H1 (cell line): ENCODE measurements around the gene F11. TPM values are rescaled to one million over a fixed set of nuclear protein-coding genes. Genes with fewer than 3 reads are reported as not detected.

Source experiments
- CTCF ChIA-PET: fragments of 300-600 bp; sonication (Branson Sonifier 250); formaldehyde crosslinking; loops from one replicate; lab custom pipeline; 2021; ENCODE audit not compliant: partially characterized antibody; lab: Charles Lee
- POLR2A ChIA-PET: fragments of 300-600 bp; sonication (Branson Sonifier 250); formaldehyde crosslinking; loops from one replicate; lab custom pipeline; 2021; ENCODE audit warnings: inconsistent platforms; ENCODE audit not compliant: partially characterized antibody; lab: Charles Lee
- DNase-seq, 2 experiments: peaks; one replicate each; pipeline versions ENCODE4 v3.0.0 to v3.0.0-alpha.2; 2010 to 2022; ENCODE audit warnings: low spot score in 2 of 2, low read depth in 1 of 2, mixed read lengths in 1 of 2
- FAIRE-seq: peaks from 2 replicates; lab custom pipeline; 2011; peaks lifted over from hg19 to GRCh38; lab: Jason Lieb, UNC
- H2AFZ ChIP-seq: 2 replicates; pipeline ENCODE4 v1.8.1; 2012; ENCODE audit warnings: low read length, inconsistent platforms
- H2AK5ac ChIP-seq: 2 replicates; pipeline ENCODE4 v1.6.1; 2013; ENCODE audit warnings: low read depth, low read length
- H2BK120ac ChIP-seq: replicated peaks from 2 replicates; pipeline ENCODE3; 2013; ENCODE audit warnings: low read depth, low read length, inconsistent platforms
- H2BK12ac ChIP-seq: 2 replicates; pipeline ENCODE4 v1.6.1; 2013; ENCODE audit warnings: low read depth, low read length
- H2BK15ac ChIP-seq: 2 replicates; pipeline ENCODE4 v1.6.1; 2013; ENCODE audit warnings: low read length
- H2BK20ac ChIP-seq: 2 replicates; pipeline ENCODE4 v1.6.1; 2013; ENCODE audit warnings: low read length
- H2BK5ac ChIP-seq: 2 replicates; pipeline ENCODE4 v1.6.1; 2013; ENCODE audit warnings: low read depth, low read length
- H3K14ac ChIP-seq: 2 replicates; pipeline ENCODE4 v1.6.1; 2013; ENCODE audit warnings: inconsistent platforms; ENCODE audit not compliant: insufficient read length
- H3K18ac ChIP-seq: 2 replicates; pipeline ENCODE4 v1.6.1; 2013; ENCODE audit warnings: low read length; ENCODE audit errors: extremely low read depth
- H3K23ac ChIP-seq: 2 replicates; pipeline ENCODE4 v1.6.1; 2013; ENCODE audit warnings: inconsistent platforms; ENCODE audit not compliant: insufficient read length
- H3K23me2 ChIP-seq: 2 replicates; pipeline ENCODE4 v1.6.1; 2013; ENCODE audit warnings: low read depth, low read length
- H3K27ac ChIP-seq: 2 replicates; pipeline ENCODE4 v1.6.1; 2011; ENCODE audit warnings: low read depth, low read length, inconsistent platforms
- H3K27me3 ChIP-seq, 4 experiments: replicated peaks in 1 of 4; 1 replicate in 1 of 4; 2 replicates in 3 of 4; pipeline versions ENCODE4 v1.6.1 to v1.8.1; 2011 to 2013; ENCODE audit warnings: low read length in 3 of 4, mild to moderate bottlenecking in 3 of 4, inconsistent platforms in 2 of 4, mixed read lengths in 2 of 4, moderate library complexity in 1 of 4; ENCODE audit not compliant: control insufficient read depth in 3 of 4, insufficient read depth in 3 of 4; ENCODE audit errors: extremely low read depth in 1 of 4
- H3K36me3 ChIP-seq, 4 experiments: 2 replicates each; pipeline versions ENCODE4 v1.6.1 to v1.8.1; 2011 to 2013; ENCODE audit warnings: mild to moderate bottlenecking in 4 of 4, low read length in 3 of 4, moderate library complexity in 2 of 4, control low read depth in 1 of 4, inconsistent platforms in 1 of 4; ENCODE audit not compliant: insufficient read depth in 4 of 4, control insufficient read depth in 2 of 4
- H3K4ac ChIP-seq: replicated peaks from 2 replicates; pipeline ENCODE3; 2013; ENCODE audit warnings: low read length, low read depth, mixed read lengths, inconsistent platforms; ENCODE audit not compliant: insufficient read length
- H3K4me1 ChIP-seq, 4 experiments: replicated peaks in 1 of 4; 1 replicate in 1 of 4; 2 replicates in 3 of 4; pipeline versions ENCODE4 v1.6.1 to v1.8.1; 2011 to 2013; ENCODE audit warnings: low read length in 3 of 4, inconsistent platforms in 2 of 4, mixed read lengths in 1 of 4; ENCODE audit not compliant: insufficient read depth in 4 of 4, control insufficient read depth in 3 of 4
- H3K4me2 ChIP-seq, 2 experiments: 2 replicates each; pipeline versions ENCODE4 v1.6.1 to v1.8.1; 2011 to 2013; ENCODE audit warnings: low read depth in 2 of 2, low read length in 2 of 2, control low read depth in 1 of 2, inconsistent platforms in 1 of 2, mild to moderate bottlenecking in 1 of 2; ENCODE audit not compliant: insufficient read depth in 1 of 2
- H3K4me3 ChIP-seq, 4 experiments: fragments of 200-600, 300-600 bp in 1 of 4; sonication (generic), shearing (Covaris generic), sonication (Bioruptor Twin) in 1 of 4; 2 replicates each; pipeline versions ENCODE4 v1.5.1 to v1.8.1; 2011 to 2016; ENCODE audit warnings: low read length in 4 of 4, low read depth in 3 of 4, control low read depth in 2 of 4, inconsistent platforms in 2 of 4, mild to moderate bottlenecking in 2 of 4, mixed read lengths in 1 of 4, moderate library complexity in 1 of 4; ENCODE audit not compliant: insufficient read depth in 2 of 4; ENCODE audit errors: extremely low read depth in 1 of 4
- H3K56ac ChIP-seq: replicated peaks from 2 replicates; pipeline ENCODE3; 2013; ENCODE audit warnings: low read depth, mild to moderate bottlenecking, mixed read lengths, low read length, inconsistent platforms; ENCODE audit not compliant: insufficient read length
- H3K79me1 ChIP-seq: 2 replicates; pipeline ENCODE4 v1.6.1; 2013; ENCODE audit warnings: low read depth, low read length, control low read depth
- H3K79me2 ChIP-seq, 2 experiments: 2 replicates each; pipeline versions ENCODE4 v1.6.1 to v1.8.1; 2012 to 2013; ENCODE audit warnings: low read length in 2 of 2, mild to moderate bottlenecking in 2 of 2, inconsistent platforms in 1 of 2; ENCODE audit not compliant: insufficient read depth in 2 of 2, control insufficient read depth in 1 of 2
- H3K9ac ChIP-seq, 4 experiments: replicated peaks in 1 of 4; 1 replicate in 1 of 4; 2 replicates in 3 of 4; pipeline versions ENCODE4 v1.6.1 to v1.8.1; 2011 to 2013; ENCODE audit warnings: low read depth in 3 of 4, low read length in 3 of 4, control low read depth in 2 of 4, mild to moderate bottlenecking in 2 of 4, moderate library complexity in 2 of 4, inconsistent platforms in 1 of 4; ENCODE audit errors: extremely low read depth in 1 of 4
- H3K9me3 ChIP-seq, 2 experiments: 2 replicates each; pipeline versions ENCODE4 v1.6.1 to v1.8.1; 2012 to 2013; ENCODE audit warnings: mild to moderate bottlenecking in 2 of 2, moderate library complexity in 2 of 2, control low read depth in 1 of 2, inconsistent platforms in 1 of 2, low read depth in 1 of 2, low read length in 1 of 2, mixed read lengths in 1 of 2; ENCODE audit not compliant: insufficient read depth in 2 of 2
- H4K20me1 ChIP-seq, 2 experiments: replicated peaks in 1 of 2; 2 replicates each; pipeline versions ENCODE3 to v1.8.1; 2011 to 2013; ENCODE audit warnings: inconsistent platforms in 2 of 2, low read length in 2 of 2, mild to moderate bottlenecking in 1 of 2; ENCODE audit not compliant: insufficient read depth in 2 of 2, control insufficient read depth in 1 of 2
- H4K5ac ChIP-seq: 2 replicates; pipeline ENCODE4 v1.6.1; 2013; ENCODE audit warnings: low read length, low read depth, mixed read lengths, inconsistent platforms; ENCODE audit not compliant: insufficient read length
- H4K8ac ChIP-seq: 2 replicates; pipeline ENCODE4 v1.8.0; 2013; ENCODE audit warnings: mild to moderate bottlenecking, moderate library complexity, low read length, inconsistent platforms; ENCODE audit not compliant: insufficient read depth; ENCODE audit errors: extremely low read depth
- H4K91ac ChIP-seq: replicated peaks from 2 replicates; pipeline ENCODE3; 2013; ENCODE audit warnings: low read length, mixed read lengths, inconsistent platforms; ENCODE audit not compliant: insufficient read length
- BCL11A ChIP-seq, 2 experiments: IDR thresholded peaks; one replicate each; pipeline ENCODE4 v1.6.1; 2011; ENCODE audit warnings: low read depth in 2 of 2, low read length in 2 of 2, mild to moderate bottlenecking in 2 of 2
- CBX5 ChIP-seq: fragments of 300-800, 300-1000 bp; sonication (generic); IDR thresholded peaks from 2 replicates; pipeline ENCODE4 v1.7.1; 2016; ENCODE audit warnings: antibody characterized with exemption, low read length, low read depth
- MAX ChIP-seq: IDR thresholded peaks from 2 replicates; pipeline ENCODE4 v1.6.1; 2012; ENCODE audit warnings: inconsistent platforms
- POLR2A ChIP-seq, 2 experiments: IDR thresholded peaks; 1 replicate in 1 of 2; 2 replicates in 1 of 2; pipeline ENCODE4 v1.6.1; 2011; ENCODE audit warnings: low read depth in 2 of 2, low read length in 2 of 2, mild to moderate bottlenecking in 2 of 2; ENCODE audit errors: control extremely low read depth in 1 of 2
- TEAD4 ChIP-seq: IDR thresholded peaks from 2 replicates; pipeline ENCODE4 v1.6.1; 2012; ENCODE audit warnings: low read depth, low read length, inconsistent platforms, mixed read lengths
- WGBS, 2 experiments: shearing (Covaris generic) in 1 of 2; methylation state at CpG; one replicate each; pipeline versions ENCODE4 v1.1.6 to v1.1.7; 2013 to 2015; ENCODE audit warnings: low lambda C conversion rate in 2 of 2, mixed read lengths in 2 of 2, inconsistent platforms in 1 of 2, low coverage in 1 of 2, missing lambda C conversion rate in 1 of 2; ENCODE audit not compliant: insufficient replicate concordance in 2 of 2, insufficient coverage in 1 of 2, insufficient read length in 1 of 2; ENCODE audit errors: extremely low coverage in 1 of 2, missing lambda C conversion rate in 1 of 2; 5-methylcytosine and 5-hydroxymethylcytosine counted together
- polyA plus RNA-seq, 7 experiments: library from polyadenylated mRNA; depleted of rRNA in 3 of 7; stranded (reverse) in 5 of 7; unstranded in 2 of 7; fragments of >200 nt in 5 of 7; fragments of 200-250 nt in 2 of 7; gene quantifications; 1 replicate in 5 of 7; 2 replicates in 1 of 7; 4 replicates in 1 of 7; pipeline versions ENCODE4 v1.2.1 to v1.2.3, GENCODE V29; 2011 to 2013; ENCODE audit warnings: missing spikeins in 2 of 7, mixed read lengths in 2 of 7
- total RNA-seq: library from RNA; stranded (reverse); fragmentation: NEBNext Ultra II Directional; extraction: Animal tissue kit (Norgen Biotek cat#: 25700); gene quantifications from 2 replicates; pipeline ENCODE4 v1.2.1, GENCODE V29; 2021

Gene F11
- total and polyA plus RNA-seq, 2 of the 8 experiments (the other 6 are each of a cell fraction or from before 2014, with no cell fraction given), result 0.27 to 0.99 TPM

GRCh38 chr4:186300659-186301390 lies 34.8 kb downstream of the F11 start:
- H2AK5ac ChIP-seq, result no peak overlapping the region
- H2BK15ac ChIP-seq, result no peak overlapping the region
- H2BK12ac ChIP-seq, result no peak overlapping the region
- no peak overlapping the region for H4K8ac ChIP-seq
- H2BK20ac ChIP-seq, result no peak overlapping the region
- no peak overlapping the region for H3K4me2 ChIP-seq
- no peak overlapping the region for H3K18ac ChIP-seq
- H2BK120ac ChIP-seq, result no peak overlapping the region
- H3K79me2 ChIP-seq, result no peaks in the 10 kb centered on the region
- H3K36me3 ChIP-seq, result no peaks in the 10 kb centered on the region
- H3K23me2 ChIP-seq, result peaks cover 6% of the 10 kb centered on the region
- H3K14ac ChIP-seq, result no peak overlapping the region
- no peak overlapping the region for H3K4me3 ChIP-seq
- H3K9me3 ChIP-seq, result no peaks in the 10 kb centered on the region
- no peak overlapping the region for H3K27ac ChIP-seq
- H4K20me1 ChIP-seq, result peaks cover 0 to 4% of the 10 kb centered on the region in 2 experiments
- no peak overlapping the region for H2AFZ ChIP-seq
- no peaks in the 10 kb centered on the region for H3K79me1 ChIP-seq
- WGBS, 2 experiments, result 89% methylated on average over 6 of the region's 6 CpGs; no CpG with 5 or more reads in 1 of the 2 experiments
- H3K23ac ChIP-seq, result no peak overlapping the region
- POLR2A ChIA-PET, result no interaction called here
- no peak overlapping the region for H3K56ac ChIP-seq
- no peak overlapping the region for H3K4ac ChIP-seq
- H3K9ac ChIP-seq, result no peak overlapping the region
- no peak overlapping the region for H4K91ac ChIP-seq
- H3K4me1 ChIP-seq, result peaks cover 0 to 7% (median 0%) of the 10 kb centered on the region in 4 experiments; a peak in 3 of 7 replicates
- H2BK5ac ChIP-seq, result no peak overlapping the region
- H4K5ac ChIP-seq, result no peak overlapping the region
- FAIRE-seq (no peak), DNase-seq (no peak)
- CTCF ChIA-PET, result interaction anchor here (0.8 to 1.6 kb wide), 2 partner anchors 253 to 286 kb away, joined by 3 to 5 read pairs; no protein-coding TSS in a partner anchor
- peaks cover 0 to 5% (median 2%) of the 10 kb centered on the region in 4 experiments; a peak in 3 of 7 replicates for H3K27me3 ChIP-seq
- TF ChIP-seq TEAD4 (no peak), MAX (no peak), BCL11A (IDR thresholded peaks at IDR 0.05; ENCODE audit: low read depth in 2 of 2, low read length in 2 of 2) (no peak), POLR2A (IDR thresholded peaks at IDR 0.05; ENCODE audit: control extremely low read depth in 1 of 2, low read depth in 2 of 2, low read length in 2 of 2) (no peak), CBX5 (no peak)
